H1 (cell line): ENCODE data around the gene ARID2. TPM values are rescaled to one million over a fixed set of nuclear protein-coding genes. Genes with fewer than 3 reads are reported as not detected.

ENCODE experiments used
- CTCF ChIA-PET: fragments of 300-600 bp; sonication (Branson Sonifier 250); formaldehyde crosslinking; loops from one replicate; lab custom pipeline; 2021; ENCODE audit not compliant: partially characterized antibody; lab: Charles Lee
- POLR2A ChIA-PET: fragments of 300-600 bp; sonication (Branson Sonifier 250); formaldehyde crosslinking; loops from one replicate; lab custom pipeline; 2021; ENCODE audit warnings: inconsistent platforms; ENCODE audit not compliant: partially characterized antibody; lab: Charles Lee
- DNase-seq, 2 experiments: peaks; one replicate each; pipeline versions ENCODE4 v3.0.0 to v3.0.0-alpha.2; 2010 to 2022; ENCODE audit warnings: low spot score in 2 of 2, low read depth in 1 of 2, mixed read lengths in 1 of 2
- FAIRE-seq: peaks from 2 replicates; lab custom pipeline; 2011; peaks lifted over from hg19 to GRCh38; lab: Jason Lieb, UNC
- H2AFZ ChIP-seq: 2 replicates; pipeline ENCODE4 v1.8.1; 2012; ENCODE audit warnings: low read length, inconsistent platforms
- H2AK5ac ChIP-seq: 2 replicates; pipeline ENCODE4 v1.6.1; 2013; ENCODE audit warnings: low read depth, low read length
- H2BK120ac ChIP-seq: replicated peaks from 2 replicates; pipeline ENCODE3; 2013; ENCODE audit warnings: low read depth, low read length, inconsistent platforms
- H2BK12ac ChIP-seq: 2 replicates; pipeline ENCODE4 v1.6.1; 2013; ENCODE audit warnings: low read depth, low read length
- H2BK15ac ChIP-seq: 2 replicates; pipeline ENCODE4 v1.6.1; 2013; ENCODE audit warnings: low read length
- H2BK20ac ChIP-seq: 2 replicates; pipeline ENCODE4 v1.6.1; 2013; ENCODE audit warnings: low read length
- H2BK5ac ChIP-seq: 2 replicates; pipeline ENCODE4 v1.6.1; 2013; ENCODE audit warnings: low read depth, low read length
- H3K14ac ChIP-seq: 2 replicates; pipeline ENCODE4 v1.6.1; 2013; ENCODE audit warnings: inconsistent platforms; ENCODE audit not compliant: insufficient read length
- H3K18ac ChIP-seq: 2 replicates; pipeline ENCODE4 v1.6.1; 2013; ENCODE audit warnings: low read length; ENCODE audit errors: extremely low read depth
- H3K23ac ChIP-seq: 2 replicates; pipeline ENCODE4 v1.6.1; 2013; ENCODE audit warnings: inconsistent platforms; ENCODE audit not compliant: insufficient read length
- H3K23me2 ChIP-seq: 2 replicates; pipeline ENCODE4 v1.6.1; 2013; ENCODE audit warnings: low read depth, low read length
- H3K27ac ChIP-seq: 2 replicates; pipeline ENCODE4 v1.6.1; 2011; ENCODE audit warnings: low read depth, low read length, inconsistent platforms
- H3K27me3 ChIP-seq, 4 experiments: replicated peaks in 1 of 4; 1 replicate in 1 of 4; 2 replicates in 3 of 4; pipeline versions ENCODE4 v1.6.1 to v1.8.1; 2011 to 2013; ENCODE audit warnings: low read length in 3 of 4, mild to moderate bottlenecking in 3 of 4, inconsistent platforms in 2 of 4, mixed read lengths in 2 of 4, moderate library complexity in 1 of 4; ENCODE audit not compliant: control insufficient read depth in 3 of 4, insufficient read depth in 3 of 4; ENCODE audit errors: extremely low read depth in 1 of 4
- H3K36me3 ChIP-seq, 4 experiments: 2 replicates each; pipeline versions ENCODE4 v1.6.1 to v1.8.1; 2011 to 2013; ENCODE audit warnings: mild to moderate bottlenecking in 4 of 4, low read length in 3 of 4, moderate library complexity in 2 of 4, control low read depth in 1 of 4, inconsistent platforms in 1 of 4; ENCODE audit not compliant: insufficient read depth in 4 of 4, control insufficient read depth in 2 of 4
- H3K4ac ChIP-seq: replicated peaks from 2 replicates; pipeline ENCODE3; 2013; ENCODE audit warnings: low read length, low read depth, mixed read lengths, inconsistent platforms; ENCODE audit not compliant: insufficient read length
- H3K4me1 ChIP-seq, 4 experiments: replicated peaks in 1 of 4; 1 replicate in 1 of 4; 2 replicates in 3 of 4; pipeline versions ENCODE4 v1.6.1 to v1.8.1; 2011 to 2013; ENCODE audit warnings: low read length in 3 of 4, inconsistent platforms in 2 of 4, mixed read lengths in 1 of 4; ENCODE audit not compliant: insufficient read depth in 4 of 4, control insufficient read depth in 3 of 4
- H3K4me2 ChIP-seq, 2 experiments: 2 replicates each; pipeline versions ENCODE4 v1.6.1 to v1.8.1; 2011 to 2013; ENCODE audit warnings: low read depth in 2 of 2, low read length in 2 of 2, control low read depth in 1 of 2, inconsistent platforms in 1 of 2, mild to moderate bottlenecking in 1 of 2; ENCODE audit not compliant: insufficient read depth in 1 of 2
- H3K4me3 ChIP-seq, 4 experiments: fragments of 200-600, 300-600 bp in 1 of 4; sonication (generic), shearing (Covaris generic), sonication (Bioruptor Twin) in 1 of 4; 2 replicates each; pipeline versions ENCODE4 v1.5.1 to v1.8.1; 2011 to 2016; ENCODE audit warnings: low read length in 4 of 4, low read depth in 3 of 4, control low read depth in 2 of 4, inconsistent platforms in 2 of 4, mild to moderate bottlenecking in 2 of 4, mixed read lengths in 1 of 4, moderate library complexity in 1 of 4; ENCODE audit not compliant: insufficient read depth in 2 of 4; ENCODE audit errors: extremely low read depth in 1 of 4
- H3K56ac ChIP-seq: replicated peaks from 2 replicates; pipeline ENCODE3; 2013; ENCODE audit warnings: low read depth, mild to moderate bottlenecking, mixed read lengths, low read length, inconsistent platforms; ENCODE audit not compliant: insufficient read length
- H3K79me1 ChIP-seq: 2 replicates; pipeline ENCODE4 v1.6.1; 2013; ENCODE audit warnings: low read depth, low read length, control low read depth
- H3K79me2 ChIP-seq, 2 experiments: 2 replicates each; pipeline versions ENCODE4 v1.6.1 to v1.8.1; 2012 to 2013; ENCODE audit warnings: low read length in 2 of 2, mild to moderate bottlenecking in 2 of 2, inconsistent platforms in 1 of 2; ENCODE audit not compliant: insufficient read depth in 2 of 2, control insufficient read depth in 1 of 2
- H3K9ac ChIP-seq, 4 experiments: replicated peaks in 1 of 4; 1 replicate in 1 of 4; 2 replicates in 3 of 4; pipeline versions ENCODE4 v1.6.1 to v1.8.1; 2011 to 2013; ENCODE audit warnings: low read depth in 3 of 4, low read length in 3 of 4, control low read depth in 2 of 4, mild to moderate bottlenecking in 2 of 4, moderate library complexity in 2 of 4, inconsistent platforms in 1 of 4; ENCODE audit errors: extremely low read depth in 1 of 4
- H3K9me3 ChIP-seq, 2 experiments: 2 replicates each; pipeline versions ENCODE4 v1.6.1 to v1.8.1; 2012 to 2013; ENCODE audit warnings: mild to moderate bottlenecking in 2 of 2, moderate library complexity in 2 of 2, control low read depth in 1 of 2, inconsistent platforms in 1 of 2, low read depth in 1 of 2, low read length in 1 of 2, mixed read lengths in 1 of 2; ENCODE audit not compliant: insufficient read depth in 2 of 2
- H4K20me1 ChIP-seq, 2 experiments: replicated peaks in 1 of 2; 2 replicates each; pipeline versions ENCODE3 to v1.8.1; 2011 to 2013; ENCODE audit warnings: inconsistent platforms in 2 of 2, low read length in 2 of 2, mild to moderate bottlenecking in 1 of 2; ENCODE audit not compliant: insufficient read depth in 2 of 2, control insufficient read depth in 1 of 2
- H4K5ac ChIP-seq: 2 replicates; pipeline ENCODE4 v1.6.1; 2013; ENCODE audit warnings: low read length, low read depth, mixed read lengths, inconsistent platforms; ENCODE audit not compliant: insufficient read length
- H4K8ac ChIP-seq: 2 replicates; pipeline ENCODE4 v1.8.0; 2013; ENCODE audit warnings: mild to moderate bottlenecking, moderate library complexity, low read length, inconsistent platforms; ENCODE audit not compliant: insufficient read depth; ENCODE audit errors: extremely low read depth
- H4K91ac ChIP-seq: replicated peaks from 2 replicates; pipeline ENCODE3; 2013; ENCODE audit warnings: low read length, mixed read lengths, inconsistent platforms; ENCODE audit not compliant: insufficient read length
- ATF2 ChIP-seq: IDR thresholded peaks from 2 replicates; pipeline ENCODE4 v1.6.1; 2012; ENCODE audit warnings: low read length, inconsistent platforms
- BRCA1 ChIP-seq: IDR thresholded peaks from 2 replicates; pipeline ENCODE4 v1.6.1; 2012; ENCODE audit warnings: low read depth, low read length, improper control_type of control experiment
- CHD2 ChIP-seq: IDR thresholded peaks from 2 replicates; pipeline ENCODE4 v1.6.1; 2012; ENCODE audit warnings: low read length, improper control_type of control experiment
- EZH2 ChIP-seq: fragments of 200-600 bp; sonication (generic); IDR thresholded peaks from 2 replicates; pipeline ENCODE4 v1.7.1; 2012; ENCODE audit warnings: low read depth, mild to moderate bottlenecking, moderate library complexity, low read length, inconsistent platforms; ENCODE audit not compliant: severe bottlenecking
- GABPA ChIP-seq: IDR thresholded peaks from 2 replicates; pipeline ENCODE4 v1.6.1; 2011; ENCODE audit warnings: mild to moderate bottlenecking, low read length, moderate library complexity, borderline replicate concordance; ENCODE audit not compliant: insufficient read depth
- KDM5A ChIP-seq: fragments of 200-600 bp; IDR thresholded peaks from 2 replicates; pipeline ENCODE4 v1.7.1; 2012; ENCODE audit warnings: mild to moderate bottlenecking, low read length, inconsistent platforms, mixed read lengths
- SP4 ChIP-seq: IDR thresholded peaks from 2 replicates; pipeline ENCODE4 v1.6.1; 2012; ENCODE audit warnings: low read length, inconsistent platforms
- WGBS, 2 experiments: shearing (Covaris generic) in 1 of 2; methylation state at CpG; one replicate each; pipeline versions ENCODE4 v1.1.6 to v1.1.7; 2013 to 2015; ENCODE audit warnings: low lambda C conversion rate in 2 of 2, mixed read lengths in 2 of 2, inconsistent platforms in 1 of 2, low coverage in 1 of 2, missing lambda C conversion rate in 1 of 2; ENCODE audit not compliant: insufficient replicate concordance in 2 of 2, insufficient coverage in 1 of 2, insufficient read length in 1 of 2; ENCODE audit errors: extremely low coverage in 1 of 2, missing lambda C conversion rate in 1 of 2; 5-methylcytosine and 5-hydroxymethylcytosine counted together
- polyA plus RNA-seq, 7 experiments: library from polyadenylated mRNA; depleted of rRNA in 3 of 7; stranded (reverse) in 5 of 7; unstranded in 2 of 7; fragments of >200 nt in 5 of 7; fragments of 200-250 nt in 2 of 7; gene quantifications; 1 replicate in 5 of 7; 2 replicates in 1 of 7; 4 replicates in 1 of 7; pipeline versions ENCODE4 v1.2.1 to v1.2.3, GENCODE V29; 2011 to 2013; ENCODE audit warnings: missing spikeins in 2 of 7, mixed read lengths in 2 of 7
- total RNA-seq: library from RNA; stranded (reverse); fragmentation: NEBNext Ultra II Directional; extraction: Animal tissue kit (Norgen Biotek cat#: 25700); gene quantifications from 2 replicates; pipeline ENCODE4 v1.2.1, GENCODE V29; 2021
- TF ChIP-seq, protein P1 (sequence below), 3 experiments: IDR thresholded peaks; 1 replicate in 2 of 3; 2 replicates in 1 of 3; pipeline versions ENCODE4 v1.5.1 to v1.6.1; 2011; ENCODE audit warnings: low read length in 3 of 3, mild to moderate bottlenecking in 3 of 3, inconsistent platforms in 2 of 3, low read depth in 1 of 3, moderate library complexity in 1 of 3; ENCODE audit not compliant: insufficient read depth in 1 of 3; ENCODE audit errors: control extremely low read depth in 1 of 3

ARID2 gene
- total and polyA plus RNA-seq, 2 of the 8 experiments (the other 6 are each of a cell fraction or from before 2014, with no cell fraction given): 32.0 to 45.2 TPM

- Histone ChIP-seq H2BK5ac (no peak overlapping the region), H2AFZ (no peak overlapping the region), H2BK15ac (no peak overlapping the region), H3K79me1 (no peaks in the 10 kb centered on the region), H3K4me1 (no peaks in the 10 kb centered on the region), H3K4me2 (no peak overlapping the region), H3K4ac (no peak overlapping the region), H3K23ac (no peak overlapping the region), H2BK120ac (no peak overlapping the region), H3K56ac (no peak overlapping the region), H3K14ac (no peak overlapping the region), H4K91ac (no peak overlapping the region), H4K8ac (no peak overlapping the region), H3K9me3 (no peaks in the 10 kb centered on the region), H3K27ac (no peak overlapping the region), H2BK20ac (no peak overlapping the region), H3K4me3 (no peak overlapping the region), H3K9ac (no peak overlapping the region), H4K5ac (no peak overlapping the region), H3K36me3 (peaks cover 0 to 7% (median 0%) of the 10 kb centered on the region in 4 experiments; a peak in 1 of 8 replicates), H2BK12ac (no peak overlapping the region), H3K27me3 (no peaks in the 10 kb centered on the region), H3K23me2 (no peaks in the 10 kb centered on the region), H4K20me1 (peaks cover 0 to 2% of the 10 kb centered on the region in 2 experiments), H2AK5ac (no peak overlapping the region), H3K18ac (no peak overlapping the region), H3K79me2 (no peaks in the 10 kb centered on the region)
- ChIA-PET CTCF (no interaction called here), POLR2A (no interaction called here)
- DNase-seq (no peak), FAIRE-seq (no peak)
- WGBS, 2 experiments: 95% methylated on average over 2 of the region's 2 CpGs; no CpG with 5 or more reads in 1 of the 2 experiments
- TF ChIP-seq GABPA (no peak), BRCA1 (no peak), KDM5A (no peak), CHD2 (no peak), SP4 (no peak), ATF2 (no peak), EZH2 (no peak)
- TF ChIP-seq, protein P1, sequence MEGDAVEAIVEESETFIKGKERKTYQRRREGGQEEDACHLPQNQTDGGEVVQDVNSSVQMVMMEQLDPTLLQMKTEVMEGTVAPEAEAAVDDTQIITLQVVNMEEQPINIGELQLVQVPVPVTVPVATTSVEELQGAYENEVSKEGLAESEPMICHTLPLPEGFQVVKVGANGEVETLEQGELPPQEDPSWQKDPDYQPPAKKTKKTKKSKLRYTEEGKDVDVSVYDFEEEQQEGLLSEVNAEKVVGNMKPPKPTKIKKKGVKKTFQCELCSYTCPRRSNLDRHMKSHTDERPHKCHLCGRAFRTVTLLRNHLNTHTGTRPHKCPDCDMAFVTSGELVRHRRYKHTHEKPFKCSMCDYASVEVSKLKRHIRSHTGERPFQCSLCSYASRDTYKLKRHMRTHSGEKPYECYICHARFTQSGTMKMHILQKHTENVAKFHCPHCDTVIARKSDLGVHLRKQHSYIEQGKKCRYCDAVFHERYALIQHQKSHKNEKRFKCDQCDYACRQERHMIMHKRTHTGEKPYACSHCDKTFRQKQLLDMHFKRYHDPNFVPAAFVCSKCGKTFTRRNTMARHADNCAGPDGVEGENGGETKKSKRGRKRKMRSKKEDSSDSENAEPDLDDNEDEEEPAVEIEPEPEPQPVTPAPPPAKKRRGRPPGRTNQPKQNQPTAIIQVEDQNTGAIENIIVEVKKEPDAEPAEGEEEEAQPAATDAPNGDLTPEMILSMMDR (IDR thresholded peaks at IDR 0.05; ENCODE audit: control extremely low read depth in 1 of 3, insufficient read depth in 1 of 3, low read depth in 1 of 3, low read length in 3 of 3): no peak
Measured at GRCh38 chr12:45938566-45938965, 209.1 kb downstream of the ARID2 start.
